GM12801 (cell line): ENCODE measurements around the gene INPP5K.

ENCODE experiments used
- TF ChIP-seq, protein P1 (sequence below): IDR thresholded peaks from one replicate; pipeline ENCODE4 v1.5.1; 2011; ENCODE audit warnings: control low read depth; ENCODE audit not compliant: insufficient read length; ENCODE audit errors: extremely low read depth

INPP5K gene

DNA sequence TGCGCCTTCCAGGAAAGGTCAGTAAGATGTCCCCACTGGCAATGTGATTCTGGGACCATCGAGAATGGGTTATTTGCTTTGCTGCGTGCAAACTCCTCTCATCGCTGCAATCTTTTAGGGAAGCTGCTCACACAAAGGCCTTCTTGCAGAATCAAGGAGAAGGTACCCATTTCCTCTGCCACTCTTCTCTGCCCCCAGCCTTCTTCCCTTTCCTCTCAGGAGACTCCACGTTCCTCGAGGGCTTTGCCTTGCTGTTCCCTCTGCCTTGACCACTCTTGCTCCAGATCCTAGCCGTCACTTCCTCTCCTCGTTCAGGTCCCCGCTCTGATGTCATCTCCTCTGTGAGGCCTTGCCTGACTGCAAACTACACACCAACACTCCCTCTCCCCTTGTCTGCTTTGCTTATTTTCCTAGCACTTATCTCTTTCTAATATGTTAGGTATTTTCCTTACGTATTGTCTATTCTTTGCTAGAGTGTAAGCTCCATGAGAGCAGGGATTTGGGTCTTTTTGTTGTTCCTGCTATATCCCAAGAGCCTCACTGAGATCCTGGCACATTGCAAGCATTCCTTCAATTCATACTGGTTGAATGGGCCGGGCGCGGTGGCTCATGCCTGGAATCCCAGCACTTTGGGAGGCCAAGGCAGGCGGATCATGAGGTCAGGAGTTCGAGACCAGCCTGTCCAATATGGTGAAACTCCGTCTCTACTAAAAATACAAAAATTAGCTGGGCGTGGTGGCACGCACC is 55.0 kb downstream of the INPP5K start:
- TF ChIP-seq, protein P1, sequence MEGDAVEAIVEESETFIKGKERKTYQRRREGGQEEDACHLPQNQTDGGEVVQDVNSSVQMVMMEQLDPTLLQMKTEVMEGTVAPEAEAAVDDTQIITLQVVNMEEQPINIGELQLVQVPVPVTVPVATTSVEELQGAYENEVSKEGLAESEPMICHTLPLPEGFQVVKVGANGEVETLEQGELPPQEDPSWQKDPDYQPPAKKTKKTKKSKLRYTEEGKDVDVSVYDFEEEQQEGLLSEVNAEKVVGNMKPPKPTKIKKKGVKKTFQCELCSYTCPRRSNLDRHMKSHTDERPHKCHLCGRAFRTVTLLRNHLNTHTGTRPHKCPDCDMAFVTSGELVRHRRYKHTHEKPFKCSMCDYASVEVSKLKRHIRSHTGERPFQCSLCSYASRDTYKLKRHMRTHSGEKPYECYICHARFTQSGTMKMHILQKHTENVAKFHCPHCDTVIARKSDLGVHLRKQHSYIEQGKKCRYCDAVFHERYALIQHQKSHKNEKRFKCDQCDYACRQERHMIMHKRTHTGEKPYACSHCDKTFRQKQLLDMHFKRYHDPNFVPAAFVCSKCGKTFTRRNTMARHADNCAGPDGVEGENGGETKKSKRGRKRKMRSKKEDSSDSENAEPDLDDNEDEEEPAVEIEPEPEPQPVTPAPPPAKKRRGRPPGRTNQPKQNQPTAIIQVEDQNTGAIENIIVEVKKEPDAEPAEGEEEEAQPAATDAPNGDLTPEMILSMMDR, result no peak

GRCh38 chr17:1460233-1460632 is 56.2 kb downstream of the INPP5K start:
- TF ChIP-seq, protein P1, result no peak

GRCh38 chr17:1455797-1456599 is 60.4 kb downstream of the INPP5K start, which contains the start of gene CRK:
TSS of gene CRK (minus strand) at chr17:1456232. CDS start at chr17:1456117, 115 bp downstream.
- TF ChIP-seq, protein P1, result no peak

DNA sequence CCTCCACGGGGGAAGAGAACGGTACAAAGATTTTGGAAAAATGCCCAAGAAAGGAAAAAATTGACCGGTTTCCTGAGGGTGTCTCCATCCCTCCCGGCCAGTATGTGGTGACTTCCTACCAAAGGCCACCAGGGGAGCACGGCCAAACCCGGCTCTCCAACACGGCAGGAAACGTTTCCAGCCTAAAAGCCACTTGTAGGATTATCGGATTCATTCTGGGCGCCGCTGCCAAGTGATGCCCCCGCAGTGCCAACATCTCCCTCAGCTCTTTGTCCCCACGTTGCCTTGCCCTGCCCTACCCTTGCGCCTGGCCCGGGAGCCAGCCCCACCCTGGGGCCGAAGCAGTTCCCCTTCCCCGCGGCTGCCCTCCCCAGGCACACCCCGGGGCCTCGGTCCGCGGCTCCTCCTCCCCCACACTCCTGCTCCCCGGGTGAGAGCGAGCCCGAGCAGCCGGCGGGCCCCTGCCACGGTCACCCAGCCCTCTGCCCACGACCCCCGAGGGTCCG is 61.1 kb downstream of the INPP5K start:
- TF ChIP-seq, protein P1, result no peak

- TF ChIP-seq, protein P1, result no peak
Observed at GRCh38 chr17:1454541-1454940, 61.9 kb downstream of the INPP5K start.

DNA sequence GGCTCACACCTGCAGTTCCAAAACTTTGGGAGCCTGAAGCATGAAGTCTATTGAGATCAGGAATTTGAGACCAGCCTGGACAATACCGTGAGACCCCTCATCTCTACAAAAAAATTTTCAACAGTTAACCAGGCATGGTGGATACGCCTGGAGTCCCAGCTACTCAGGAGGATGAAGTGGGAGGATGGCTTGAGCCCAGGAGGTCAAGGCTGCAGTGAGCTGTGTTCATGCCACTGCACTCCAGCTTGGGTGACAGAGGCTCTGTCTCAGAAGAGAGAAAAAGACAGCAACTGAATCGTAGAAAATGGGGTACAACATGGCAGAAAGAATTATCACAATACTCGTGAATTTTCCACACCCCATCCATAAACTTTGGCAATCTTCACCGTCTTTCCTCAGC is 63.6 kb downstream of the INPP5K start:
- TF ChIP-seq, protein P1, result no peak

DNA sequence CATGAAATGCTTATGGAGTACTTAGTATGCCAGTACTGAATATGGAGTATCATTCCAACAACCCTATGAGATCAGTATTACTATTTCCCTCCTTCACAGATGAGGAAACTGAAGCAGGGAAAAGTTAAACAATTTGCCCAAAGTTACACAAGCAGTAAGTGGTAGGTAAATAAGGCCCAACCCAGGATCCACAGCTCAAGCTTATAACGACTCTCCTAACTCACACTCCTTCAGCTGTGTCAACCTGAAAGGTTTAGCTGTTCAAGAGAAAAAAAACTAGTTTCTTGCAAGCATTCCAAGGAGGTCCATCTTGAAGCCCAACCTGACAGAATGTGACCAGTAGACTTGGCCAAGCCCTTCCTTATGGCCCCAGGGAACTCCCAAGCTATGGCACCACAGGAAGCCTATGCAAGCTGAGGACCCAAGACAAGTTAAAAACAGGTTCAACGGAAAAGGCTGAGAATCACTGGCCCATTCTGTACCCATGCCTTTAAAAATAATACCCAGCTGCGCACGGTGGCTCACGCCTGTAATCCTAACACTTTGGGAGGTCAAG is 66.9 kb downstream of the INPP5K start:
- TF ChIP-seq, protein P1, result no peak
